Measurements from ENCODE around the gene GAB3. TPM values are rescaled to one million over a fixed set of nuclear protein-coding genes. Genes with fewer than 3 reads are reported as not detected.

Gene GAB3
- polyA plus RNA-seq, 1 donor = 3.2 TPM

DNA sequence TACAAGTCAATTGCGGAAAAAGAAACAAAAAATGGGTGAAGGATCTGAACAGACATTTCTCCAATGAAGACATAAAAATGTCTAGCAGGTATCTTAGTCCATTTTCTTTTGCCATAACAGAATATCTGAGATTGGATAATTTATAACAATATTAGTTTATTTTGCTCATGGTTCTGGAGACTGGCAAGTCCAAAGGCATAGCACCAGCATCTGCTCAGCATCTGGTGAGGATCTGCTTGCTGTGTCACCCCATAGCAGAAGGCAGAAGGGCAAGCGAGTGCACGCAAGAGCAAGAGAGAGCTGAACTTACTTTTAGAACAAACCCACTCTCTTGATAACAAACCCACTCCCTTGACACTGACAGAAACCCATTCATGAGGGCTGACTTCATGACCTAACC lies 29.7 kb downstream of the GAB3 start:
- H3K36me3 ChIP-seq (ENCODE audit: control insufficient read depth, insufficient read depth, low read length) = no peaks in the 10 kb centered on the region
- no CpG with 5 or more reads among the region's 3 CpGs for WGBS (ENCODE audit: insufficient coverage, low lambda C conversion rate)
- H3K9me3 ChIP-seq (ENCODE audit: control insufficient read depth, low read depth, low read length) = no peaks in the 10 kb centered on the region
- H3K27me3 ChIP-seq (ENCODE audit: control insufficient read depth, insufficient read depth, low read length) = no peaks in the 10 kb centered on the region
- H3K27ac ChIP-seq (ENCODE audit: low read length) = no peak overlapping the region
- H3K4me3 ChIP-seq (ENCODE audit: low read length) = no peak overlapping the region
- H3K4me1 ChIP-seq (ENCODE audit: control insufficient read depth, insufficient read depth, low read length) = no peaks in the 10 kb centered on the region
- DNase-seq = no peak

DNA sequence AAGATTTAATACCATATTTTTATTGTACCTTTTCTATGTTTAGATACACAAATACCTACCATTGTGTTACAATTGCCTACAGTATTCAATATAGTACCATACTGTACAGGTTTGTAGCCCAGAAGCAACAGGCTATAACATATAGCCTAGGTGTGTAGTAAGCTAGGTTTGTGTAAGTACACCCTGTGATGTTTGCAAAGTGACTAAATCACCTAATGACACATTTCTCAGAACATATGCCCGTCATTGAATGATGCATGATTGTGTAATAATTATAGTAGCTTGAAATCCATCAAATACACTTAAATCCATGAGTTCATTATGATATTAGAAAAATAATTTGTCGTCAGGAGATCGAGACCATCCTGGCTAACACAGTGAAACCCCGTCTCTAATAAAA lies 30.8 kb downstream of the GAB3 start:
- H3K36me3 ChIP-seq (ENCODE audit: control insufficient read depth, insufficient read depth, low read length) = no peaks in the 10 kb centered on the region
- no peaks in the 10 kb centered on the region for H3K27me3 ChIP-seq (ENCODE audit: control insufficient read depth, insufficient read depth, low read length)
- no peaks in the 10 kb centered on the region for H3K9me3 ChIP-seq (ENCODE audit: control insufficient read depth, low read depth, low read length)
- no peak overlapping the region for H3K27ac ChIP-seq (ENCODE audit: low read length)
- H3K4me3 ChIP-seq (ENCODE audit: low read length) = no peak overlapping the region
- no peaks in the 10 kb centered on the region for H3K4me1 ChIP-seq (ENCODE audit: control insufficient read depth, insufficient read depth, low read length)
- DNase-seq = no peak
- no CpG with 5 or more reads among the region's 4 CpGs for WGBS (ENCODE audit: insufficient coverage, low lambda C conversion rate)

DNA sequence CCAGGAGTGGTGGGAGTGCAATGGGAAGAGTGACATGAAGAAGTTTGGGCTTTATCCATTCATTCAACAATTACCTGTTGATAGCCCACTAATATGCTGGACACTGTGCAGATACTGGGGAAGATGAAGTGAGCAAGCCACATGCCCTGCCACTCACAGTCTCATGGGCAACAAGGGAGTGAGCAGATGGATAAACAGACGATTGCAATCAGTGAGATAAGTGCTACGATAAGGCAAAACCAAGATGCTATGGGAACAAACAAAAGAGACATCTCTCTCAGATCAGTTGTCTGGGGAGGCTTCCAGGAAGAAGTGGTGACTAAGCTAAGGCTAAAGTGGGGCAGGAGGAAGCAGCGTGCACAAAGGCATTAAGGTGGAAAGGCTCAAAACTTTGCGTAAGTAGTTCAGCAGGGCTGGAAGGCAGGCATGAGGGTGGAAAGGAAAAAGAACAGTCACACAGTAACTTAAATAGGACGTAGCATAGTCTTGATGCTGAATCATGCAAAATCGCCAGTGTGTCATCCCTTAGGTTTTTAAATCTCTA lies 31.7 kb downstream of the GAB3 start:
- no peak overlapping the region for H3K4me3 ChIP-seq (ENCODE audit: low read length)
- H3K27ac ChIP-seq (ENCODE audit: low read length) = no peak overlapping the region
- no peak for DNase-seq
- 100% methylated on average over 1 of the region's 6 CpGs for whole genome bisulfite sequencing (ENCODE audit: insufficient coverage, low lambda C conversion rate)
- no peaks in the 10 kb centered on the region for H3K27me3 ChIP-seq (ENCODE audit: control insufficient read depth, insufficient read depth, low read length)
- H3K9me3 ChIP-seq (ENCODE audit: control insufficient read depth, low read depth, low read length) = no peaks in the 10 kb centered on the region
- H3K36me3 ChIP-seq (ENCODE audit: control insufficient read depth, insufficient read depth, low read length) = no peaks in the 10 kb centered on the region
- no peaks in the 10 kb centered on the region for H3K4me1 ChIP-seq (ENCODE audit: control insufficient read depth, insufficient read depth, low read length)

DNA sequence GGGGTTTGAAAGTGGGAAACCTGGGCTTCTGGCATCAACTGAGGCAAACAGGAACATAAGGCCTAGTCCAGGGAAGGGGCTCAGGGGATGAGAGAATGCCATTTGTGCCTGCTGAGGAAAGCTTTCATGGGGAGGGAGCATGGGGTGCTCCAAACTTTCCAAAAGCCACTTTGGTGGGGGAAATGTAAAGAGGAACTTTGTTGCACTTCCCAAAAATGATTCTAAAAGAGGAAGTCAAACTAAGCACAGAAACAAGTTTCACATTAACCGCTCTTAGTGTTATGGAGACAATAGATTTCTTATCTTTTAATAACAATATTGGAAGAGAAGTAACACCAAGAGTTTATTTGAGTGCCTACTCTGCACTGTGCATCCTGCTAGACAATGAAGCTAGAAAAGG lies 32.3 kb downstream of the GAB3 start:
- no peaks in the 10 kb centered on the region for H3K36me3 ChIP-seq (ENCODE audit: control insufficient read depth, insufficient read depth, low read length)
- no peak overlapping the region for H3K4me3 ChIP-seq (ENCODE audit: low read length)
- H3K27me3 ChIP-seq (ENCODE audit: control insufficient read depth, insufficient read depth, low read length) = no peaks in the 10 kb centered on the region
- H3K9me3 ChIP-seq (ENCODE audit: control insufficient read depth, low read depth, low read length) = no peaks in the 10 kb centered on the region
- no peak overlapping the region for H3K27ac ChIP-seq (ENCODE audit: low read length)
- WGBS (ENCODE audit: insufficient coverage, low lambda C conversion rate) = no CpG with 5 or more reads among the region's 1 CpG
- DNase-seq = no peak
- no peaks in the 10 kb centered on the region for H3K4me1 ChIP-seq (ENCODE audit: control insufficient read depth, insufficient read depth, low read length)

DNA sequence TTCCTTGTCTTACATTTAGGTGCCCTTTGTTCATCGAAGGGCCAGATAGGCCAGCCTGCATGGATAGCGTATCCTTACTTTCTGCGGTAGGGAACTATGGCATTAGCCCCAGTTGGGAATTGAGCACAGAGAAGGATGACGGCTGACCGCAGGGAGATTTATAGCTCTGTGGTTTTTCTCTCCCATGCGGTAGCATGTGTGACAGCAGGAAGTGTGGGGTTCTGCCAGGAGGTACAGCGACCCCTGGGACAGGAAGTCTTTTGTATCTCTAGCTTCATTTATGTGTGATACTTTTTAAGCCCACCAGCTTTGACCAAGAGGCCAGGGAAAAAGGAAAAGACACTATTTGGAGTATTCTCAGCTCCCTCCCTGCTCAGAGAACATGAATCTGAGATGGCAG lies 33.1 kb downstream of the GAB3 start:
- H3K27me3 ChIP-seq (ENCODE audit: control insufficient read depth, insufficient read depth, low read length) = no peaks in the 10 kb centered on the region
- H3K4me1 ChIP-seq (ENCODE audit: control insufficient read depth, insufficient read depth, low read length) = no peaks in the 10 kb centered on the region
- no peaks in the 10 kb centered on the region for H3K36me3 ChIP-seq (ENCODE audit: control insufficient read depth, insufficient read depth, low read length)
- H3K9me3 ChIP-seq (ENCODE audit: control insufficient read depth, low read depth, low read length) = no peaks in the 10 kb centered on the region
- no CpG with 5 or more reads among the region's 7 CpGs for WGBS (ENCODE audit: insufficient coverage, low lambda C conversion rate)
- DNase-seq = peak in 1 of 2 donors; percentile 6
- no peak overlapping the region for H3K4me3 ChIP-seq (ENCODE audit: low read length)
- no peak overlapping the region for H3K27ac ChIP-seq (ENCODE audit: low read length)

DNA sequence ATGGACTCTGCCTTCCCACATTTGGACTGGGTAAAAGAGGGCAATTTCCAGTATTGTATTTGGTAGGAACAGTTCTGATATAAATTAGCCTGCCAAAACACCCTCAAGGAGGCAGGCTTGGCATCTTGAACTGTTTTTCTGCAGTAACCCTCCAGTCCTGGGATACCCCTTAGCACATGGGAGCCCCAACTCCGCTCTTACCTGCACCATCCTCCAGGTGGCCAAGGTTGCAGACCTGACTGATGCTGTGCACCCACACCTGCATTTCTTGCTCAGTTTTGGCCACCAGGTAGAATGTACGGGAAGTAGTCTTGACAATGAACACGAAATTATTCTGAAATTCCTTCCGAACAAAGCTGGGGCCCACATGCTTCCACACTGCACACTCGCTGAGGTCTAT lies 35.1 kb downstream of the GAB3 start:
- H3K27me3 ChIP-seq (ENCODE audit: control insufficient read depth, insufficient read depth, low read length) = no peaks in the 10 kb centered on the region
- no peaks in the 10 kb centered on the region for H3K36me3 ChIP-seq (ENCODE audit: control insufficient read depth, insufficient read depth, low read length)
- no peaks in the 10 kb centered on the region for H3K4me1 ChIP-seq (ENCODE audit: control insufficient read depth, insufficient read depth, low read length)
- WGBS (ENCODE audit: insufficient coverage, low lambda C conversion rate) = no CpG with 5 or more reads among the region's 5 CpGs
- DNase-seq = no peak
- H3K9me3 ChIP-seq (ENCODE audit: control insufficient read depth, low read depth, low read length) = no peaks in the 10 kb centered on the region
- no peak overlapping the region for H3K4me3 ChIP-seq (ENCODE audit: low read length)
- H3K27ac ChIP-seq (ENCODE audit: low read length) = no peak overlapping the region

DNA sequence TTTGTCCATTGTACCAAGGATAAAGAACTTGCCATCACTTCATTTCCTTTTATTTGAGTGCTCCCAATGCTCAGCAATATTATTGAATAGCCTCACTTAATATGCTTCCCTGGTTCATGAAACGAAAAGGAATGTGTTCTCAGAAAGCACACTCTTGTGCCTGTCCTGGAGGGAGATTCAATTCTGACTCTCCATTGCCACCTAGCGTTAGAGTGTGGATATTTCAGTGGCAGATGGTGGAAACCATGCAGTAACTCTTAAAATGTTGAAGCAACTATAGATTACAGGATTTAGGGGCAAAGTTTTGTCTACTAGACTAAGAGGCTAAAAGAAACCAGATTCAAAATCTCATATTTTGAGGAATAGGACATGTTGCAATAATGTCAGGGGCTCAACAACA lies 36.0 kb downstream of the GAB3 start:
- peak in 1 of 2 donors; percentile 15 for DNase-seq
- no peaks in the 10 kb centered on the region for H3K36me3 ChIP-seq (ENCODE audit: control insufficient read depth, insufficient read depth, low read length)
- no peaks in the 10 kb centered on the region for H3K4me1 ChIP-seq (ENCODE audit: control insufficient read depth, insufficient read depth, low read length)
- no CpG with 5 or more reads among the region's 2 CpGs for WGBS (ENCODE audit: insufficient coverage, low lambda C conversion rate)
- H3K27me3 ChIP-seq (ENCODE audit: control insufficient read depth, insufficient read depth, low read length) = no peaks in the 10 kb centered on the region
- H3K27ac ChIP-seq (ENCODE audit: low read length) = no peak overlapping the region
- no peaks in the 10 kb centered on the region for H3K9me3 ChIP-seq (ENCODE audit: control insufficient read depth, low read depth, low read length)
- no peak overlapping the region for H3K4me3 ChIP-seq (ENCODE audit: low read length)

DNA sequence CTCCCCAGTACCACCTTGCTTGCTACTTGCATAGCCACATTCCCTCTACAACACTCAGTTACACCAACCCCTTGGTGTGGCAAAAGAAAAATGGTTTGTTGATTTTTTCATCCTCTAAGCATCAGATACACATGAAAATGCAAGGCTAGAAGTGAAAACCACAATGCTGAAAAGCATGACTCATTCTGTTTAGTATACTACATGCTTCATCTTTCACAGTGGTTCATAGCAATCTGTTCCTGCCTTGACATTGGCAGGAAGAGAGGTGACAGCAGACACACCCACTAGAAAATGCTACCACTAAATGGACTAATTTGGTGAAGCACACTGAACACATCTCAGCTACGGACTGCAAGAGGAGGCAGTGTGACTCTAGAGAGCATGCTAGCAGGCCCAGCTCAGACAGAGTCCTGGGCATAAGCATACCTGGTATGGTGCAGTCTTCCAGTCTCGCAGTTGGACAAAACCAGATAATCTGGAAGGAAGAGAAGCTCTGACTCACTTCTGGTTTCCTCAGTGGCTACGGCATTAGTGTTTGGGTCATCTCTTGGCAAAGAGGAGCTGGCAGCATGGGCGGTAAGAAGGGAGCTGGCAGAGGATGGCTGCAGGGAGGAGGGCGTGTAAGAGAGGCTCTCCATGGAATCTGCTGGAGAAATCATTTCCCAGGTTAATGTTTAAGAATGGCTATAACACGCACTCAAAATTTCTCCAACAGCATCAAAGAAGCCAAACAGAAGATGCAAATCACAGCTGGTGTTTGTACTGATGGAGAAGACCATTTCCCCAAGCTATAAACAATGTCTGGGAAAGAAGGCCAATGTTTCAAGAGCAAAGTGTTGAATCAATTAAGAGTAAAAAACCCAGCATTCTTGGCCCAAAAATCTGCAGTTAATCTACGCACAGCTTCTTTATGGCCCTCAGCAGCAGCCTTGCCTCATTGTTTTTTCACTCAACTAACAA lies 37.8 kb downstream of the GAB3 start:
- DNase-seq = no peak
- Histone ChIP-seq H3K36me3 (ENCODE audit: control insufficient read depth, insufficient read depth, low read length) (no peaks in the 10 kb centered on the region), H3K9me3 (ENCODE audit: control insufficient read depth, low read depth, low read length) (no peaks in the 10 kb centered on the region), H3K4me3 (ENCODE audit: low read length) (no peak overlapping the region), H3K4me1 (ENCODE audit: control insufficient read depth, insufficient read depth, low read length) (no peaks in the 10 kb centered on the region), H3K27me3 (ENCODE audit: control insufficient read depth, insufficient read depth, low read length) (no peaks in the 10 kb centered on the region), H3K27ac (ENCODE audit: low read length) (no peak overlapping the region)
- WGBS (ENCODE audit: insufficient coverage, low lambda C conversion rate) = no CpG with 5 or more reads among the region's 7 CpGs

DNA sequence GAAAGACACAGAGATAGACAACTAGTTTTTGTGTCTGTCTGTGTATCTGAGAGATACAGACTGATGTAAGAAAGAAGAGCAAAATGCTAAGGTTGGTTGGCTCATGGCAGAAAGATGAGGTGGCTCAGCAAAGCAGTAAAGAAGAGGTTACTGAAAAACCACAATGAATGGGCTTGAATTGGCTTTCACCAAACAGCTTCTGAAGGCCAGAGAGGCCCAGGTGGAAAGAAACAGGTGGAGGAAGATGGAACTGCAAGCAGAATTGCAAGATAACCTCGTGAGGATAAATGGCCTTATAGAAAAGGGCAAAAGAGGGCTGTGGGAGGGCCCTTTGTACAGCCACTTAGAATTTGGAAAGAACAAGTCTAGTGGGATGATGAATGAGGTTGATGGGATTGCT lies 39.6 kb downstream of the GAB3 start:
- Histone ChIP-seq H3K4me1 (ENCODE audit: control insufficient read depth, insufficient read depth, low read length) (no peaks in the 10 kb centered on the region), H3K27me3 (ENCODE audit: control insufficient read depth, insufficient read depth, low read length) (no peaks in the 10 kb centered on the region), H3K4me3 (ENCODE audit: low read length) (no peak overlapping the region), H3K9me3 (ENCODE audit: control insufficient read depth, low read depth, low read length) (no peaks in the 10 kb centered on the region), H3K27ac (ENCODE audit: low read length) (no peak overlapping the region), H3K36me3 (ENCODE audit: control insufficient read depth, insufficient read depth, low read length) (no peaks in the 10 kb centered on the region)
- no peak for DNase-seq
- no CpG with 5 or more reads among the region's 1 CpG for WGBS (ENCODE audit: insufficient coverage, low lambda C conversion rate)

DNA sequence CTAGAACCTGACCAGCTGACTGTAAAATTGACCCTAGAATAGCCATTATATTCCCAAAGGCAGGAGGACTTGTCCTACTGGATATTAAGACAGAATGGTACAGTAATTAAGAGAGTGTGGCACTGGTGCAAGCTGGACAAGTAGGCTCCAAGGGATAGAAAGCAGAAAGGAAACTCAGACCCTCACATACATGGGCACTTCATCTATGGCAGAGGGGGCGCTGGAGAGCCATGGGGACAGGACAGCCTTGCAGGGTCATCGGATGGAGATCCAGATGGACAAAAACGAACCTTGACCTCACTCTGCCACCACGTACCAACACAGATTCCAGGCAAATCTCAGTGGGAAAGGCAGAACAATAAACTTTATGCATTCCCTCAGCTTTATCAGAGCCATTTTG lies 40.6 kb downstream of the GAB3 start:
- WGBS (ENCODE audit: insufficient coverage, low lambda C conversion rate) = no CpG with 5 or more reads among the region's 4 CpGs
- H3K36me3 ChIP-seq (ENCODE audit: control insufficient read depth, insufficient read depth, low read length) = no peaks in the 10 kb centered on the region

More for the DNA sequence above, 40.6 kb downstream of the GAB3 start:
- Histone ChIP-seq H3K4me1 (ENCODE audit: control insufficient read depth, insufficient read depth, low read length) (no peaks in the 10 kb centered on the region), H3K27ac (ENCODE audit: low read length) (no peak overlapping the region), H3K4me3 (ENCODE audit: low read length) (no peak overlapping the region), H3K27me3 (ENCODE audit: control insufficient read depth, insufficient read depth, low read length) (no peaks in the 10 kb centered on the region), H3K9me3 (ENCODE audit: control insufficient read depth, low read depth, low read length) (no peaks in the 10 kb centered on the region)
- no peak for DNase-seq
